G401.6 (cell line): ENCODE results near the gene DIO2.

Experiments used
- FAIRE-seq: peaks from 2 replicates; lab custom pipeline; 2012; peaks lifted over from hg19 to GRCh38; lab: Jason Lieb, UNC

The DIO2 gene

DNA sequence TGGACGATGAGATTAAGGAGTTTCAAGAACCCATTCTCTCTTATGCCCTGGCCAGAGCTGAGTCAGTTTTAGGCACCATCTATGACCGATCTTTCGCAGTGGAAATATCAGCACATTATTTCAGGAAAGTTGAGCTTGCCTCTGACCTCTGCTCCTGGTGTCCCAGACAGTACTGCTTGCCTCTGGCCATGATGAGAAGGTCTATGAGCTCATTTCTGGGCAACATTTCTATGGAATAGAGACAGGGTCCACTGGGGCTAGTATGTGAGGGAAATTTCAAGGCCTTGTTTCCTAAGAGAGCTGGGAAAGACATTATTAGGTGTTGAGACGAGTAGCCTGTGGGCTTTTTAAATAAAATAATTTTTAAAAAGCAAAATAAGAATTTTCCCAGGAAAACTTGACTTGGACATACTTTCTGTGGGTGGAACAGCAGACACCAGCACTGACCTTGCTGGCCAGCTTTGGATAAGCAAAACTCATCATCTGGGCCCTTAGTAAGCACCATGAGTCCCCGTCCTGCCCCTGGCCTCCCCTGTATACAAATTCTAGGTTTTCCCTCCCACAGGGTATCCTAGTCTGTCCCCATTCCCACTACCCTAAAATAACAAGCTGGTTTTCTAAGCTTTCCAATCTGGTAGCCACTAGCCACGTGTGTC, 43.4 kb downstream of the DIO2 start:
- no peak for FAIRE-seq

DNA sequence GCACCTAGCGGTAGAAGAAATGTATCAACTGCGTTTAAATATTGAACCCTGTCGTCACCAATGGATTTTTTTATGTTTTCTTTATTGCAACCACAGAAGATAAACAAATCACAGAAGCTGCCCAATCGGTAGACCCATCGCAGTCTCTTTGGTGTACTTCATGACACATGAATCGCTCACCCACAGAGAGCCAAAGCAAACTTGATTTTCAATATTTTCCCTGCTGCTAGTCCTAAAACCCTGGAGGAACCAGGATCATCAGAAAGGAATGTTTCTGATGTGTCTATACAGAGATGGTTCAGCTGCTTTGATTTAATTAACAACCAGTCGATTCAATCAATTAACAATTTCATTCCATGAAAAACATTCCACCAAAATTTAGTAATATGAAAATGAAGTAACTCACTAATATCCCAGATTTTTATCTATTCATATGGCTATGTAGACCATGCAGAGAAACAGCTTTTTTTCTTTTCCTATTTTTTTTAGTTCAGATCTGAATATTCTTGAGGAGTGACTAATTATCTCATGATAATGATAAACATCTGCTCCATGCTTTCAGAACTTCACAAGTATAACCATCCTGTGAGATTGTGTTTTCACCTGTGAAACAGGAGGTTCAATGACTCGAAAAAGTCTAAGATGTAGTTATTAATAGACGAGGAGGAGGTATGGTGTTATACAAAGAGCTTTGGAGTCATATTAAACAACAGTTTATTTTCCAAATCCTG, 46.1 kb downstream of the DIO2 start:
- no peak for FAIRE-seq

DNA sequence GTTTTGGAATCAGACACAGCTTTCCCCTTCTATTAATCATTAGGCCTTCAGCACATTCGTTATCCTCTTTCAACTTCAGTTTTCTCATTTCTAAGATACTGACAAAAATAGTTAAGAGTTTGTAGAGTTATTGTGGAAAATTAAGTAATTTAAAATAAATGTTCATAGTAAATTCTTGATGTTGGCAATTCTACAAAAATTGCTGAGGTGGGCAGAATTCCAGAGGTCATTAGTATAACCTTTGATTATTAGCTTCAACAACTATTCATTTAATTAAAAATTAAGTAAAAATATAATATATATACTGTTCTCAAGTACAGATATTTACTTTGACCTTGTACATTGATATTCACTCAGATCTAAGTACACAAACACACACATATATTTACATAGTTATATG, 58.5 kb downstream of the DIO2 start:
- no peak for FAIRE-seq

DNA sequence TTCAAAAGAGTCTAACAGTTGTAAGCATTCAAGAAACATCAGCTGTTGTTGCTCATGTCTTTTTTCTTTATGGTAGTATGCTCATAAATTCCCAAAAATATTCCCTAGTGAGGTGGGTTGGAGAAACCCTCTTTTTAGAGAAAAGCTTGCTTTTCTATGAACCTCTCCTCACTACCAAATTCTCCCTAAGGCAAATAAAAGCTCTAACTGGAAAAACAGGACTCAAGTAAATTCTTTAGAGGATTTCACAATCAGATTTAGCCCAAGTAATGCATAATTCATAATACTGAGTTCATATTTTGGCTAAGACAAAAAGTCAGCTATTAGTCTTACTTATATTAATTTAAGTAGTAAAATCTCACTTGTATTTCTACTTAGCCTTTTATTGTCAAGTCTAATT, 59.1 kb downstream of the DIO2 start:
- no peak for FAIRE-seq

DNA sequence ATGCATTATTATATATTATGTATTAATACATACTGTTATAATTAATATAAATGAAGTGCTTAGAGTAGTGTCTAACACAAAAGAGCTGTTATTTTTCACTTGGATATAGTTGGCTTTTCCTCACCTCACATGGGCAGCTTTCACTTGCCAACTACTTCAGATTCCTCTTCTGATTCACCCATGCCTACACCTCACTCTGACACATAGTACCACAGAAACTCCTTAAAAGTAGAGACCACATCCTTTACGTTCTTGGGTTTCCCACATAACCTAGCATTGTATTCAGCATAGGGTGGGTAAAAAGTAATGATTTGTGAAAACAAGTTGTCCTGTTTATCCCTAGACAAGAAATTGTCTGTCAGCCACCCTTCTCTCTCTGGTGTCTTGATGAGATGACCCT, 61.0 kb downstream of the DIO2 start:
- FAIRE-seq = no peak
